ENCODE data around the gene CASZ1. TPM values are rescaled to one million over a fixed set of nuclear protein-coding genes. Genes with fewer than 3 reads are reported as not detected.

CASZ1 gene
- total RNA-seq, 1 donor from 2014 or later: 3.4 TPM

DNA sequence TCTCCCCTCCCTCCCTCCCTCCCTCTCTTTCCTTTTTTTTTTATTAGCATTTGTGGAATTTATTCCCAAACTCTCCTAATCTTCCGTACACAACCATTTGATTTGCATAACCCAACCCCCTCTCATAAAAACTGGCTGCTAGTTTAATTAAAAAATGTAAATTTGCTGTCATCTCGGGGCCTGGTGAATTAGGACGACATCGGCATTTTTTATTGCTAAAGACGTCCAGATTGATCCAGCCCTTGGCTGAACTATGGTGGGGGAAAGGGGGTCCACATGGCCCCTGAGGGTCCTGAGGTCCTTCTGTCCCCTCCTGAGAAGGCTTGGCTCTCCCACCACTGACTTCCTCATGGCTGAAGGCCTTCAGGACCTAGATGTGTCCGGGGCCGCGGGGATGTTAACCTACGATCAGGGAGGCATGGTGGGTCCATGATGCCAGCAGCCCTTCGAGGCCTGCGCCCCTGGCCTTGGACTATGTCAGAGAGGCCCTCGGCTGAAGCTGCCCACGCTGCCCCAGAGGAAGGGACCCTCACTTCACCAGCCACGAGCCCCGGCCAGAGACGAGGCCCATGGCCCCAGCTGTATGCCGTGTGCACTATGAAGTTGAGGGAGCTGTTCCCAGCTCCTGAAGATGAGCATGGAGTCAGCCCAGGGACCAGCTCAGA lies 105.2 kb downstream of the CASZ1 start:
- Mint-ChIP-seq H3K36me3 (peaks cover 7% of the 10 kb centered on the region), H3K9me3 (no peaks in the 10 kb centered on the region), H3K4me3 (no peak overlapping the region), H3K27me3 (ENCODE audit: insufficient read depth, low read depth) (peaks cover 5% of the 10 kb centered on the region), H3K27ac (no peak overlapping the region), H3K4me1 (peaks cover 41% of the 10 kb centered on the region)
- Histone ChIP-seq H3K9me3 (ENCODE audit: low read depth) (no peaks in the 10 kb centered on the region), H3K27ac (no peak overlapping the region), H4K20me1 (ENCODE audit: low read depth) (peaks cover 36% of the 10 kb centered on the region), H2AFZ (replicated peaks) (no peak overlapping the region), H3F3A (ENCODE audit: low read depth) (peaks cover 26% of the 10 kb centered on the region), H3K79me2 (ENCODE audit: low read depth) (no peaks in the 10 kb centered on the region), H3K27me3 (peaks cover 19% of the 10 kb centered on the region), H3K4me3 (no peak overlapping the region), H3K36me3 (no peaks in the 10 kb centered on the region), H3K4me1 (peaks cover 11% of the 10 kb centered on the region), H3K9ac (no peak overlapping the region), H3K4me2 (no peak overlapping the region)
- no peak for DNase-seq (ENCODE audit: low spot score)
- no peak for TF ChIP-seq EZH2 (IDR thresholded peaks at IDR 0.05)
- no peak for TF ChIP-seq EZH2phosphoT487 (IDR thresholded peaks at IDR 0.05)
- TF ChIP-seq, protein P1, sequence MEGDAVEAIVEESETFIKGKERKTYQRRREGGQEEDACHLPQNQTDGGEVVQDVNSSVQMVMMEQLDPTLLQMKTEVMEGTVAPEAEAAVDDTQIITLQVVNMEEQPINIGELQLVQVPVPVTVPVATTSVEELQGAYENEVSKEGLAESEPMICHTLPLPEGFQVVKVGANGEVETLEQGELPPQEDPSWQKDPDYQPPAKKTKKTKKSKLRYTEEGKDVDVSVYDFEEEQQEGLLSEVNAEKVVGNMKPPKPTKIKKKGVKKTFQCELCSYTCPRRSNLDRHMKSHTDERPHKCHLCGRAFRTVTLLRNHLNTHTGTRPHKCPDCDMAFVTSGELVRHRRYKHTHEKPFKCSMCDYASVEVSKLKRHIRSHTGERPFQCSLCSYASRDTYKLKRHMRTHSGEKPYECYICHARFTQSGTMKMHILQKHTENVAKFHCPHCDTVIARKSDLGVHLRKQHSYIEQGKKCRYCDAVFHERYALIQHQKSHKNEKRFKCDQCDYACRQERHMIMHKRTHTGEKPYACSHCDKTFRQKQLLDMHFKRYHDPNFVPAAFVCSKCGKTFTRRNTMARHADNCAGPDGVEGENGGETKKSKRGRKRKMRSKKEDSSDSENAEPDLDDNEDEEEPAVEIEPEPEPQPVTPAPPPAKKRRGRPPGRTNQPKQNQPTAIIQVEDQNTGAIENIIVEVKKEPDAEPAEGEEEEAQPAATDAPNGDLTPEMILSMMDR (IDR thresholded peaks at IDR 0.05): no peak

DNA sequence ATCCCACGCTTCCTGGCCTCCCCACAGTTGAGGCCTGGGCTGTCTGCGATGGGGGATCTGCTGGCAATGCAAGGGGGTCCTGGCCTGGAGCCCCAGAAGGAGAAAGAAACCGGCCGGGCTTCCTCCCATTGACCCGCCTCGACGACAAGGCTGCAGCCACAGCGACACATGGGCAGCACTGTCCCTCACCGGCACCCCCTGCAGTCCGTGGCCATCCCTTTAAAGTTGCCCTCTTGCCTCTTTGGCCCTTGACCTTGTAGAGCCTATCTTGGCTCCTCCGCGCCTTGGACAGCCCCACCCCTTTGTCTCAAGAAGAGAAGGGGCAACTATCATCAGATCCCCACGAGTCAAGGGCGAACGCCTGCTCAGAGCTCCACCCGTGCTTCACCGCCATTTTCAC lies 106.0 kb downstream of the CASZ1 start:
- no peak overlapping the region for H3K4me3 Mint-ChIP-seq
- Histone ChIP-seq H4K20me1 (ENCODE audit: low read depth) (peaks cover 43% of the 10 kb centered on the region), H3K4me1 (peaks cover 14% of the 10 kb centered on the region), H3F3A (ENCODE audit: low read depth) (peaks cover 23% of the 10 kb centered on the region), H3K9me3 (ENCODE audit: low read depth) (no peaks in the 10 kb centered on the region), H3K79me2 (ENCODE audit: low read depth) (no peaks in the 10 kb centered on the region), H3K9ac (no peak overlapping the region), H3K36me3 (no peaks in the 10 kb centered on the region), H3K4me2 (no peak overlapping the region), H3K27ac (no peak overlapping the region), H3K4me3 (no peak overlapping the region), H3K27me3 (peaks cover 16% of the 10 kb centered on the region), H2AFZ (replicated peaks) (no peak overlapping the region)
- H3K4me1 Mint-ChIP-seq: peaks cover 41% of the 10 kb centered on the region
- DNase-seq (ENCODE audit: low spot score): no peak
- peaks cover 3% of the 10 kb centered on the region for H3K27me3 Mint-ChIP-seq (ENCODE audit: insufficient read depth, low read depth)
- TF ChIP-seq EZH2 (IDR thresholded peaks at IDR 0.05) (no peak), EZH2phosphoT487 (IDR thresholded peaks at IDR 0.05) (no peak)
- TF ChIP-seq, protein P1 (IDR thresholded peaks at IDR 0.05): no peak
- H3K9me3 Mint-ChIP-seq: no peaks in the 10 kb centered on the region
- peaks cover 7% of the 10 kb centered on the region for H3K36me3 Mint-ChIP-seq
- no peak overlapping the region for H3K27ac Mint-ChIP-seq

DNA sequence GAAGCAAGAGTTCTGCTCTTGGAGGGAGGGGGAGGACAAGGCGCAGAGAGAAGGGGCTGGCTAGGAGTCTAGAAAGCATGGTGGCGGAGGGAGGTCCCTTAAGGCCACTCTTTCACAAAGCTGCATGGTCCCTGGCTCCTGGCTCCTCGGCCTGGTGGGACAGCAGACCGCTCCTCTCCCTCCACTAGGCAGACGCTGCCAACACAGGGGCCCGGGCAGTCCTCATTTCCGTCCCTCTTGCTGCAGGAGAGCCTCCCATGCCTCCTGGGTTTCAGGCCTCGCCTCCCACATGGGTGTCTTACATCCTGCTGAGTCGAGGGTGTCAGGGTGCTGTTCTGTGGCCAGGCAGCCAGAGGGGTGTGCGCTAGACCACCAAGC lies 108.0 kb downstream of the CASZ1 start:
- H3K9me3 Mint-ChIP-seq: no peaks in the 10 kb centered on the region
- H3K4me2 ChIP-seq: no peak overlapping the region
- peaks cover 7% of the 10 kb centered on the region for H3K36me3 Mint-ChIP-seq
- peaks cover 9% of the 10 kb centered on the region for H3F3A ChIP-seq (ENCODE audit: low read depth)
- peaks cover 58% of the 10 kb centered on the region for H3K4me1 Mint-ChIP-seq
- peak overlapping the region; percentile 22 for H3K27ac Mint-ChIP-seq
- H4K20me1 ChIP-seq (ENCODE audit: low read depth): peaks cover 41% of the 10 kb centered on the region
- peaks cover 2% of the 10 kb centered on the region for H3K27me3 Mint-ChIP-seq (ENCODE audit: insufficient read depth, low read depth)
- H3K4me3 ChIP-seq: no peak overlapping the region
- peaks cover 6% of the 10 kb centered on the region for H3K27me3 ChIP-seq
- H3K27ac ChIP-seq: no peak overlapping the region
- TF ChIP-seq EZH2phosphoT487 (IDR thresholded peaks at IDR 0.05) (no peak), EZH2 (IDR thresholded peaks at IDR 0.05) (no peak)
- TF ChIP-seq, protein P1 (IDR thresholded peaks at IDR 0.05): no peak
- H3K36me3 ChIP-seq: no peaks in the 10 kb centered on the region
- no peak for DNase-seq (ENCODE audit: low spot score)
- H3K4me3 Mint-ChIP-seq: no peak overlapping the region
- H3K4me1 ChIP-seq: peaks cover 29% of the 10 kb centered on the region
- no peaks in the 10 kb centered on the region for H3K9me3 ChIP-seq (ENCODE audit: low read depth)
- no peak overlapping the region for H3K9ac ChIP-seq
- H3K79me2 ChIP-seq (ENCODE audit: low read depth): no peaks in the 10 kb centered on the region
- H2AFZ ChIP-seq (replicated peaks): no peak overlapping the region

Measured in neural progenitor cell (in vitro differentiated cells).